Activated naive CD8-positive, alpha-beta T cell treated with anti-CD3 and anti-CD28 coated beads, Interleukin-2, amount 50 U/mL, for 24 hours (primary cell): ENCODE measurements around the gene STEAP2.
"Not testable (repeated sequence)": the region's sequence is repeated elsewhere in the genome, so short reads cannot be mapped to it uniquely, and the experiment has no call there.

Experiments
- ATAC-seq: fragments of 150-1000 bp; cut with Tn5 transposase; one replicate; pipeline ENCODE4 v1.10.0; 2021
- DNase-seq: peaks from one replicate; pipeline ENCODE4 v3.0.0; 2021
- H3K27ac Mint-ChIP-seq: one replicate; pipeline ENCODE4 v1.8.0; 2021; ENCODE audit warnings: mild to moderate bottlenecking, mixed read lengths
- H3K27me3 Mint-ChIP-seq: one replicate; pipeline ENCODE4 v1.8.0; 2021; ENCODE audit warnings: mixed read lengths
- H3K36me3 Mint-ChIP-seq: one replicate; pipeline ENCODE4 v1.8.0; 2021; ENCODE audit warnings: low read depth, mixed read lengths
- H3K4me1 Mint-ChIP-seq: one replicate; pipeline ENCODE4 v1.8.0; 2021; ENCODE audit warnings: mixed read lengths
- H3K4me3 Mint-ChIP-seq: one replicate; pipeline ENCODE4 v1.8.0; 2021; ENCODE audit warnings: mild to moderate bottlenecking, moderate library complexity, mixed read lengths
- H3K9me3 Mint-ChIP-seq: one replicate; pipeline ENCODE4 v1.8.0; 2021; ENCODE audit warnings: mixed read lengths

STEAP2 gene

GRCh38 chr7:90180649-90181048 lies 30.9 kb upstream of the STEAP2 start:
- H3K4me3 Mint-ChIP-seq = no peak overlapping the region

GRCh38 chr7:90181485-90181884 lies 30.1 kb upstream of the STEAP2 start:
- Mint-ChIP-seq H3K4me1 (peaks cover 25% of the 10 kb centered on the region), H3K4me3 (no peak overlapping the region), H3K27ac (no peak overlapping the region), H3K36me3 (no peaks in the 10 kb centered on the region), H3K9me3 (no peaks in the 10 kb centered on the region), H3K27me3 (peaks cover 4% of the 10 kb centered on the region)
- DNase-seq (no peak), ATAC-seq (no peak)

More at GRCh38 chr7:90180649-90181048, 30.9 kb upstream of the STEAP2 start:
- peak overlapping the region; percentile 61 for H3K27ac Mint-ChIP-seq
- no peaks in the 10 kb centered on the region for H3K36me3 Mint-ChIP-seq
- H3K9me3 Mint-ChIP-seq = no peaks in the 10 kb centered on the region
- DNase-seq (no peak), ATAC-seq (no peak)
- H3K4me1 Mint-ChIP-seq = peaks cover 25% of the 10 kb centered on the region
- H3K27me3 Mint-ChIP-seq = peaks cover 4% of the 10 kb centered on the region

GRCh38 chr7:90186290-90186689 lies 25.2 kb upstream of the STEAP2 start:
- H3K36me3 Mint-ChIP-seq, H3K27ac Mint-ChIP-seq, ATAC-seq, H3K4me1 Mint-ChIP-seq, H3K4me3 Mint-ChIP-seq, H3K27me3 Mint-ChIP-seq, DNase-seq: not testable (repeated sequence)
- H3K9me3 Mint-ChIP-seq = peaks cover 11% of the 10 kb centered on the region

- no peak overlapping the region for H3K27ac Mint-ChIP-seq
- H3K9me3 Mint-ChIP-seq = peaks cover 21% of the 10 kb centered on the region
- DNase-seq (no peak), ATAC-seq (peak; percentile 52)
- no peak overlapping the region for H3K4me3 Mint-ChIP-seq
- no peaks in the 10 kb centered on the region for H3K4me1 Mint-ChIP-seq
- H3K27me3 Mint-ChIP-seq = peaks cover 6% of the 10 kb centered on the region
- no peaks in the 10 kb centered on the region for H3K36me3 Mint-ChIP-seq
These were observed 24.0 kb upstream of the STEAP2 start for GRCh38 chr7:90187507-90188050.

- H3K36me3 Mint-ChIP-seq = no peaks in the 10 kb centered on the region
- ATAC-seq (no peak), DNase-seq (no peak)
- peaks cover 5% of the 10 kb centered on the region for H3K27me3 Mint-ChIP-seq
- no peaks in the 10 kb centered on the region for H3K4me1 Mint-ChIP-seq
- no peak overlapping the region for H3K4me3 Mint-ChIP-seq
- H3K27ac Mint-ChIP-seq = no peak overlapping the region
- H3K9me3 Mint-ChIP-seq = peaks cover 24% of the 10 kb centered on the region
These were observed 23.3 kb upstream of the STEAP2 start for GRCh38 chr7:90188281-90188680.

GRCh38 chr7:90190995-90191394 lies 20.5 kb upstream of the STEAP2 start:
- Mint-ChIP-seq H3K27me3 (peaks cover 7% of the 10 kb centered on the region), H3K4me1 (no peaks in the 10 kb centered on the region), H3K9me3 (peaks cover 28% of the 10 kb centered on the region), H3K27ac (no peak overlapping the region), H3K36me3 (no peaks in the 10 kb centered on the region), H3K4me3 (no peak overlapping the region)
- ATAC-seq (no peak), DNase-seq (no peak)

GRCh38 chr7:90191648-90192047 lies 19.9 kb upstream of the STEAP2 start:
- H3K4me1 Mint-ChIP-seq = no peaks in the 10 kb centered on the region
- H3K36me3 Mint-ChIP-seq = no peaks in the 10 kb centered on the region
- peaks cover 28% of the 10 kb centered on the region for H3K9me3 Mint-ChIP-seq
- H3K27me3 Mint-ChIP-seq = peaks cover 8% of the 10 kb centered on the region
- DNase-seq = no peak
- ATAC-seq = no peak
- H3K4me3 Mint-ChIP-seq = no peak overlapping the region
- H3K27ac Mint-ChIP-seq = no peak overlapping the region

- ATAC-seq = no peak
- Mint-ChIP-seq H3K27me3 (peaks cover 6% of the 10 kb centered on the region), H3K9me3 (peaks cover 28% of the 10 kb centered on the region), H3K4me1 (no peaks in the 10 kb centered on the region), H3K27ac (no peak overlapping the region), H3K36me3 (no peaks in the 10 kb centered on the region), H3K4me3 (no peak overlapping the region)
- DNase-seq = no peak
These were observed 18.4 kb upstream of the STEAP2 start for GRCh38 chr7:90192876-90193750.

GRCh38 chr7:90194911-90195809 lies 16.4 kb upstream of the STEAP2 start:
- H3K27ac Mint-ChIP-seq = no peak overlapping the region
- H3K27me3 Mint-ChIP-seq = peaks cover 6% of the 10 kb centered on the region
- H3K36me3 Mint-ChIP-seq = no peaks in the 10 kb centered on the region
- H3K4me1 Mint-ChIP-seq = no peaks in the 10 kb centered on the region
- H3K4me3 Mint-ChIP-seq = no peak overlapping the region
- DNase-seq = no peak
- ATAC-seq = no peak
- peaks cover 23% of the 10 kb centered on the region for H3K9me3 Mint-ChIP-seq

GRCh38 chr7:90201500-90202195 lies 9.9 kb upstream of the STEAP2 start:
- Mint-ChIP-seq H3K4me3 (no peak overlapping the region), H3K4me1 (no peaks in the 10 kb centered on the region), H3K27ac (no peak overlapping the region), H3K36me3 (no peaks in the 10 kb centered on the region), H3K9me3 (no peaks in the 10 kb centered on the region), H3K27me3 (peaks cover 2% of the 10 kb centered on the region)
- ATAC-seq (no peak), DNase-seq (no peak)

- DNase-seq (no peak), ATAC-seq (no peak)
- Mint-ChIP-seq H3K27me3 (peaks cover 28% of the 10 kb centered on the region), H3K9me3 (no peaks in the 10 kb centered on the region), H3K4me3 (no peak overlapping the region), H3K4me1 (peaks cover 7% of the 10 kb centered on the region), H3K27ac (no peak overlapping the region), H3K36me3 (no peaks in the 10 kb centered on the region)
These were observed 3.6 kb upstream of the STEAP2 start for GRCh38 chr7:90207956-90208355.

GRCh38 chr7:90209776-90210175 lies 1.8 kb upstream of the STEAP2 start:
- ATAC-seq = no peak
- no peaks in the 10 kb centered on the region for H3K36me3 Mint-ChIP-seq
- H3K27me3 Mint-ChIP-seq = peaks cover 28% of the 10 kb centered on the region
- H3K4me3 Mint-ChIP-seq = no peak overlapping the region
- DNase-seq = no peak
- H3K4me1 Mint-ChIP-seq = peaks cover 7% of the 10 kb centered on the region
- no peaks in the 10 kb centered on the region for H3K9me3 Mint-ChIP-seq
- H3K27ac Mint-ChIP-seq = no peak overlapping the region

- H3K4me3 Mint-ChIP-seq = no peak overlapping the region
- DNase-seq = no peak
These were observed 1.1 kb upstream of the STEAP2 start for GRCh38 chr7:90210475-90210874.

GRCh38 chr7:90210981-90211380 lies 559 bp upstream of the STEAP2 start:
- H3K36me3 Mint-ChIP-seq = no peaks in the 10 kb centered on the region
- no peaks in the 10 kb centered on the region for H3K9me3 Mint-ChIP-seq
- no peak for DNase-seq
- no peak overlapping the region for H3K27ac Mint-ChIP-seq
- H3K4me1 Mint-ChIP-seq = peaks cover 7% of the 10 kb centered on the region
- no peak for ATAC-seq
- H3K4me3 Mint-ChIP-seq = peak overlapping the region; percentile 64
- H3K27me3 Mint-ChIP-seq = peaks cover 28% of the 10 kb centered on the region

More at GRCh38 chr7:90210475-90210874, 1.1 kb upstream of the STEAP2 start:
- Mint-ChIP-seq H3K4me1 (peaks cover 7% of the 10 kb centered on the region), H3K27ac (no peak overlapping the region), H3K9me3 (no peaks in the 10 kb centered on the region), H3K36me3 (no peaks in the 10 kb centered on the region), H3K27me3 (peaks cover 28% of the 10 kb centered on the region)
- ATAC-seq = no peak
